ENCODE data around the gene ANOS1. TPM values are rescaled to one million over a fixed set of nuclear protein-coding genes. Genes with fewer than 3 reads are reported as not detected.

Gene ANOS1
- total and polyA plus RNA-seq, 2 of the 8 experiments (the other 6 are each of a cell fraction or from before 2014, with no cell fraction given): 34.4 to 59.0 TPM

DNA sequence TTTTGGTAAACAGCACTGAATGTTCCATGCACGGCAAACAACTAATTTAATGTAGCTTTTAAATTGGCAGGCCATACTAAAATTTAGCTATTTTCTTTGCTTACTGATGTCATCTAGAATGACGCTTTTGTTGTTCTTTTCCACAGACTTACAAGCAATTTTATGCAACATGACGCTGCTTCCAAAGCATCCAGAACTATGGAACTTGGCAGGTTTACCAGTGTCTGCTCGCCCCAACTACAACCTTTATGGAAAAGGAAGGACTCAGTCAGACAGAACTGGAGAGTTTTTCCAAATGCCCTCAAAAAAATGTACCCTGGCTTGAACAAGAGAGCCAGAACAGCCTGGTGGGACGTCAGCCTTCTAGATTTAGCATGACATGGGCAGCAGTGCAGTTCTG lies 58.7 kb downstream of the ANOS1 start:
- H3K18ac ChIP-seq (ENCODE audit: extremely low read depth, low read length): no peak overlapping the region
- no peak overlapping the region for H2BK120ac ChIP-seq (replicated peaks; ENCODE audit: low read depth, low read length)
- no peak overlapping the region for H2AK5ac ChIP-seq (ENCODE audit: low read depth, low read length)
- no peak overlapping the region for H3K4ac ChIP-seq (replicated peaks; ENCODE audit: insufficient read length, low read depth, low read length)
- DNase-seq (ENCODE audit: low read depth in 1 of 2, low spot score in 2 of 2) (no peak), FAIRE-seq (no peak)
- H2AFZ ChIP-seq (ENCODE audit: low read length): no peak overlapping the region
- H3K79me2 ChIP-seq (ENCODE audit: control insufficient read depth in 1 of 2, insufficient read depth in 2 of 2, low read length in 2 of 2): peaks cover 0 to 77% of the 10 kb centered on the region in 2 experiments; a peak in 2 of 4 replicates
- no peak overlapping the region for H2BK5ac ChIP-seq (ENCODE audit: low read depth, low read length)
- H3K79me1 ChIP-seq (ENCODE audit: low read depth, low read length): no peaks in the 10 kb centered on the region
- no peak overlapping the region for H3K4me3 ChIP-seq (ENCODE audit: extremely low read depth in 1 of 4, insufficient read depth in 2 of 4, low read depth in 3 of 4, low read length in 4 of 4)
- ChIA-PET POLR2A (ENCODE audit: partially characterized antibody) (no interaction called here), CTCF (ENCODE audit: partially characterized antibody) (interaction anchor here (0.7 kb wide), 1 partner anchor 297 kb away, joined by 3 read pairs; no protein-coding TSS in a partner anchor)
- H3K9me3 ChIP-seq (ENCODE audit: insufficient read depth in 2 of 2, low read depth in 1 of 2, low read length in 1 of 2): no peaks in the 10 kb centered on the region
- H3K56ac ChIP-seq (replicated peaks; ENCODE audit: insufficient read length, low read depth, low read length): no peak overlapping the region
- H3K27me3 ChIP-seq (replicated peaks in 1 of 4; ENCODE audit: control insufficient read depth in 3 of 4, extremely low read depth in 1 of 4, insufficient read depth in 3 of 4, low read length in 3 of 4): no peaks in the 10 kb centered on the region
- H4K20me1 ChIP-seq (replicated peaks in 1 of 2; ENCODE audit: control insufficient read depth in 1 of 2, insufficient read depth in 2 of 2, low read length in 2 of 2): peaks cover 0 to 2% of the 10 kb centered on the region in 2 experiments
- H3K23ac ChIP-seq (ENCODE audit: insufficient read length): no peak overlapping the region
- no peak overlapping the region for H2BK20ac ChIP-seq (ENCODE audit: low read length)
- H3K14ac ChIP-seq (ENCODE audit: insufficient read length): no peak overlapping the region
- 83% methylated on average over 5 of the region's 5 CpGs; no CpG with 5 or more reads in 1 of the 2 experiments for WGBS, 2 experiments (ENCODE audit: extremely low coverage in 1 of 2, insufficient coverage in 1 of 2, insufficient read length in 1 of 2, insufficient replicate concordance in 2 of 2, low coverage in 1 of 2, low lambda C conversion rate in 2 of 2, missing lambda C conversion rate in 1 of 2)
- H3K36me3 ChIP-seq (ENCODE audit: control insufficient read depth in 2 of 4, insufficient read depth in 4 of 4, low read length in 3 of 4): no peaks in the 10 kb centered on the region
- H4K91ac ChIP-seq (replicated peaks; ENCODE audit: insufficient read length, low read length): no peak overlapping the region
- no peak overlapping the region for H2BK12ac ChIP-seq (ENCODE audit: low read depth, low read length)
- no peaks in the 10 kb centered on the region for H3K23me2 ChIP-seq (ENCODE audit: low read depth, low read length)
- H4K8ac ChIP-seq (ENCODE audit: extremely low read depth, insufficient read depth, low read length): no peak overlapping the region
- H3K4me1 ChIP-seq (replicated peaks in 1 of 4; ENCODE audit: control insufficient read depth in 3 of 4, insufficient read depth in 4 of 4, low read length in 3 of 4): peaks cover 0 to 5% (median 1%) of the 10 kb centered on the region in 4 experiments; a peak in 3 of 7 replicates
- H2BK15ac ChIP-seq (ENCODE audit: low read length): no peak overlapping the region
- no peak overlapping the region for H4K5ac ChIP-seq (ENCODE audit: insufficient read length, low read depth, low read length)
- no peak overlapping the region for H3K9ac ChIP-seq (replicated peaks in 1 of 4; ENCODE audit: extremely low read depth in 1 of 4, low read depth in 3 of 4, low read length in 3 of 4)
- no peak overlapping the region for H3K27ac ChIP-seq (ENCODE audit: low read depth, low read length)
- H3K4me2 ChIP-seq (ENCODE audit: insufficient read depth in 1 of 2, low read depth in 2 of 2, low read length in 2 of 2): no peak overlapping the region
- no peak for TF ChIP-seq JUND (IDR thresholded peaks at IDR 0.05; ENCODE audit: low read length)
- TF ChIP-seq GTF2F1 (IDR thresholded peaks at IDR 0.05; ENCODE audit: borderline replicate concordance, low read depth, low read length): no peak
- no peak for TF ChIP-seq KDM5A (IDR thresholded peaks at IDR 0.05; ENCODE audit: low read length)
- TF ChIP-seq SAP30 (IDR thresholded peaks at IDR 0.05; ENCODE audit: insufficient read depth, insufficient replicate concordance, low read length): no peak
- TF ChIP-seq USF2 (IDR thresholded peaks at IDR 0.05; ENCODE audit: low read length): no peak
- no peak for TF ChIP-seq EP300 (IDR thresholded peaks at IDR 0.05; ENCODE audit: borderline replicate concordance in 1 of 2, low read depth in 2 of 2, low read length in 2 of 2)
- no peak for TF ChIP-seq YY1 (IDR thresholded peaks at IDR 0.05; ENCODE audit: low read depth, low read length)
- TF ChIP-seq POLR2A (IDR thresholded peaks at IDR 0.05; ENCODE audit: control extremely low read depth in 1 of 2, low read depth in 2 of 2, low read length in 2 of 2): no peak
- no peak for TF ChIP-seq ASH2L (IDR thresholded peaks at IDR 0.05; ENCODE audit: low read length)
- no peak for TF ChIP-seq SP4 (IDR thresholded peaks at IDR 0.05; ENCODE audit: low read length)
- no peak for TF ChIP-seq POU5F1 (IDR thresholded peaks at IDR 0.05; ENCODE audit: low read depth, low read length)
- TF ChIP-seq KDM1A (IDR thresholded peaks at IDR 0.05; ENCODE audit: borderline replicate concordance, low read length): no peak
- no peak for TF ChIP-seq CBX8 (IDR thresholded peaks at IDR 0.05; ENCODE audit: borderline replicate concordance, low read depth, low read length)
- TF ChIP-seq, protein P1, sequence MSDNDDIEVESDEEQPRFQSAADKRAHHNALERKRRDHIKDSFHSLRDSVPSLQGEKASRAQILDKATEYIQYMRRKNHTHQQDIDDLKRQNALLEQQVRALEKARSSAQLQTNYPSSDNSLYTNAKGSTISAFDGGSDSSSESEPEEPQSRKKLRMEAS (IDR thresholded peaks at IDR 0.05): no peak
